Breast epithelium (tissue), 4 donors: ENCODE data around the gene FXYD2. TPM values are rescaled to one million over a fixed set of nuclear protein-coding genes. Genes with fewer than 3 reads are reported as not detected.
A peak's percentile ranks its signal among the peaks of the same experiment; 100 is the strongest.

Experiments used
- DNase-seq, 2 donors: peaks; one replicate each; pipeline ENCODE4 v3.0.0-alpha.2; 2019; ENCODE audit warnings: low spot score in 2 of 2
- H3K27ac ChIP-seq, 2 donors: fragments of 200-600 bp; sonication (generic) in 1 of 2; one replicate each; pipeline ENCODE4 v1.5.1; 2016 to 2019; ENCODE audit warnings: mild to moderate bottlenecking in 1 of 2
- H3K27me3 ChIP-seq, 2 donors: fragments of 200-600 bp; sonication (generic) in 1 of 2; one replicate each; pipeline versions ENCODE4 v1.5.1 to v1.6.0; 2017 to 2019; ENCODE audit warnings: control low read depth in 1 of 2, mild to moderate bottlenecking in 1 of 2
- H3K36me3 ChIP-seq: fragments of 200-600 bp; one replicate; pipeline ENCODE4 v1.5.1; 2019
- H3K4me1 ChIP-seq, 2 donors: fragments of 200-600 bp; sonication (generic); one replicate each; pipeline ENCODE4 v1.5.1; 2016 to 2019; ENCODE audit warnings: control low read depth in 1 of 2
- H3K4me3 ChIP-seq, 3 donors: fragments of 200-600 bp; sonication (generic); 1 replicate in 2 of 3; 2 replicates in 1 of 3; pipeline ENCODE4 v1.5.1; 2016 to 2019; ENCODE audit warnings: mild to moderate bottlenecking in 3 of 3, moderate library complexity in 2 of 3
- H3K9me3 ChIP-seq, 2 donors: fragments of 200-600 bp; sonication (generic) in 1 of 2; one replicate each; pipeline ENCODE4 v1.5.1; 2016 to 2019; ENCODE audit warnings: control low read depth in 1 of 2
- POLR2A ChIP-seq: fragments of 450-650 bp; IDR thresholded peaks from one replicate; pipeline ENCODE4 v1.6.1; 2016; ENCODE audit warnings: antibody characterized with exemption, mild to moderate bottlenecking, moderate library complexity
- POLR2AphosphoS5 ChIP-seq, 3 donors: sonication (generic); formaldehyde crosslinking; IDR thresholded peaks; one replicate each; pipeline ENCODE4 v1.6.1; 2017; ENCODE audit warnings: antibody characterized with exemption in 3 of 3
- intact Hi-C: fragments of 100-400 bp; cut with DNase I; formaldehyde crosslinking; loops from one replicate; pipeline ENCODE4 v1.15.1; 2023; ENCODE audit warnings: low total_unique reads
- total RNA-seq, 3 donors: library from RNA; depleted of rRNA; stranded (reverse); fragments of >200 nt; gene quantifications; one replicate each; pipeline ENCODE4 v1.1.0, GENCODE V29; 2016
- TF ChIP-seq, protein P1 (sequence below), 3 donors: fragments of 450-650 bp; IDR thresholded peaks; one replicate each; pipeline ENCODE4 v1.5.1; 2016 to 2017; ENCODE audit warnings: antibody characterized with exemption in 3 of 3, mild to moderate bottlenecking in 3 of 3, moderate library complexity in 3 of 3

Gene FXYD2
- total RNA-seq, 3 donors from 2014 or later, result 0.66 to 2.0 (median 1.3) TPM

DNA sequence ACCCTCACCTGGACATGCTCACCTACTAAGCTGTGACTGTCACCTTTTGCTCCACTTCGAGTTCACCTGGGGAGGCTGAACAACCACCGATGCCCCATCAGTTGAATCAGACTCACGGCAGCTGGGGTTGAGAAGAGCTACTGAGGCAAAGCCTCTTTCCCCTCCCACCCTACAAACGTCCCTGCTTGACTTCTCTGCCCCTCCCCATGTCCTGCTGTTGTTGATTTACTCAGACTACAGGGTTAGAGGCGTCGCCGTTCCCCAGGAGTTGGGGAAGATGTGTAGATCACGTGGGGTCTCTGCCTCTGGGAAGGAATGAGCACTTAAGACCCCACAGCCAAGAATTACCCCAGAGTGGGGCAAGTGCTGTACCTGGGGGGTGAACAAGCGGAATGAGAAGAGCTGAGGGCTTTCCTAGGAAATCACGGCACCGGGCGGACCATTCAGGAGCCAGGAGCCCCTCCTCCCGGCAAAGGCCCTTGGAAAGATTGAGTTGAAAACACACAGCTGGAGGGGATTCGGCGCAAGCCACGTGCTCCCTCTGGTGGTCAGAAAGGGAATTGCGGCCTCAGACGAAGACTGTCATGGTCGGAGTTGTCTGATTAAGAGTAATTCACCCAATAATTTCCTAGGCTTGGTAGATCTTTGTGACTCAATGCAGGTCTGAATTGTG, 7.0 kb downstream of the FXYD2 start:
- H3K9me3 ChIP-seq, result no peaks in the 10 kb centered on the region
- no peaks in the 10 kb centered on the region for H3K36me3 ChIP-seq
- intact Hi-C loops, result no loop called here
- DNase-seq, result peak; percentile 66 to 83
- no peaks in the 10 kb centered on the region for H3K27me3 ChIP-seq
- no peaks in the 10 kb centered on the region for H3K4me1 ChIP-seq
- H3K27ac ChIP-seq, result no peak overlapping the region
- TF ChIP-seq, protein P1, sequence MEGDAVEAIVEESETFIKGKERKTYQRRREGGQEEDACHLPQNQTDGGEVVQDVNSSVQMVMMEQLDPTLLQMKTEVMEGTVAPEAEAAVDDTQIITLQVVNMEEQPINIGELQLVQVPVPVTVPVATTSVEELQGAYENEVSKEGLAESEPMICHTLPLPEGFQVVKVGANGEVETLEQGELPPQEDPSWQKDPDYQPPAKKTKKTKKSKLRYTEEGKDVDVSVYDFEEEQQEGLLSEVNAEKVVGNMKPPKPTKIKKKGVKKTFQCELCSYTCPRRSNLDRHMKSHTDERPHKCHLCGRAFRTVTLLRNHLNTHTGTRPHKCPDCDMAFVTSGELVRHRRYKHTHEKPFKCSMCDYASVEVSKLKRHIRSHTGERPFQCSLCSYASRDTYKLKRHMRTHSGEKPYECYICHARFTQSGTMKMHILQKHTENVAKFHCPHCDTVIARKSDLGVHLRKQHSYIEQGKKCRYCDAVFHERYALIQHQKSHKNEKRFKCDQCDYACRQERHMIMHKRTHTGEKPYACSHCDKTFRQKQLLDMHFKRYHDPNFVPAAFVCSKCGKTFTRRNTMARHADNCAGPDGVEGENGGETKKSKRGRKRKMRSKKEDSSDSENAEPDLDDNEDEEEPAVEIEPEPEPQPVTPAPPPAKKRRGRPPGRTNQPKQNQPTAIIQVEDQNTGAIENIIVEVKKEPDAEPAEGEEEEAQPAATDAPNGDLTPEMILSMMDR (IDR thresholded peaks at IDR 0.05), result peak; percentile 95 to 98 (median 96)
- no peak for TF ChIP-seq POLR2A
- no peak for TF ChIP-seq POLR2AphosphoS5 (IDR thresholded peaks at IDR 0.05)
- H3K4me3 ChIP-seq, result peak overlapping the region in 1 of 3 donors; percentile 40

DNA sequence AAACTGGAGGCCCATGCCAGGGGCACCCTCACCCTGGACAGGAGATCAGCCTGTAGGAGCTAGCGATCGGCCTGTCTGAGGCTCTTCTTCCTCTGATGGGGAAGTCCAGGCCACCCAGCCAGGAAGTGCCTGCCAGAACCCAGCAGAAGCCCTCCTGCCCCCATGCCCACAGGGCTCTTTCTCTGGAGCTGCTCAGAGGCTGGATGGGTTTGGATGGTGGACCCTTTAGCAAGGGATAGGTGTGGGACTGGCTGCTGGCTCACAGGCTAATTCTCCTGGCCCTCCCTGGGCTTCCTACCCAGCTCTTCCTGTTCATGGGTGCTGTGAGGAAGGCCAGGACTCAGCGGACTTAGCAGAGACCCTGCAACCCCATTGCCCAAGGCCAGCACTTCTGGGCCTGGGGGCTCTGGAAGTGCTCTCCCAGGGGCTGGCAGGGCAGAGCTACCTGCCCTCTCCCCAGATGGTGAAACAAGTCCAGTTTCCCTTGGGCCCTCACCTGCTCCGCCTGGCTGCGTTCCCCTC, 7.6 kb downstream of the FXYD2 start:
- Histone ChIP-seq H3K4me1 (no peaks in the 10 kb centered on the region), H3K9me3 (no peaks in the 10 kb centered on the region), H3K27me3 (no peaks in the 10 kb centered on the region), H3K36me3 (no peaks in the 10 kb centered on the region), H3K27ac (no peak overlapping the region), H3K4me3 (no peak overlapping the region)
- TF ChIP-seq, protein P1 (IDR thresholded peaks at IDR 0.05), result no peak
- TF ChIP-seq POLR2AphosphoS5 (IDR thresholded peaks at IDR 0.05) (no peak), POLR2A (no peak)
- no peak for DNase-seq
- intact Hi-C loops, result no loop called here

DNA sequence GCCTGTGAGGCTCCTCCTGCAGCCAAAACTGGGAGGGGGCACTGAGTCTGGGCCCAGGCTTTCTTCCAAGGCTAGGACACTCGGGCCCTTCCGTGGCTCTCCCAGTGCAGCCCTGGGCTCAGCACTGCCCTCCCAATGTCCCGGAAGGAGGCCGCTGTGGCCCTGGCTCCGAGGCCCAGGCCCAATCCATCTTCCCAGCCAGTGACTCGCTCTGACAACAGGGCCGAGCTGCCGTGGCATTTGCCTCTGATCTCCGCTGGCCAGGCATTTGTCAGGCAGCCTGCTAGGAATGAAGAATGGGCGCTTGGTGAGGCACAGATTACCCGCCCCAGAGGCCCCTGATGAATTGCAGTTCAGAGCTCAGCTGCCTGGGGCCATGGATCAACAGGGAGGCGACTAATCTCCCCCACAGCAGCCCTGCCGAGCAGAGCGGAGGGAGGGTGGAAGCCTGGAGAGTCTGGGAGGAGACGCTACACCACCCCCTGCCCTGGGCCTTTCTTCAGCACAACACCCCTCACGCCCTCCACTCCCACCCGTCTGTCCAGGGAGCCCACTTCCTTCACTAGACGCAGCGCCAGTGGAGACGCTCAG, 8.3 kb downstream of the FXYD2 start:
- Histone ChIP-seq H3K4me3 (no peak overlapping the region), H3K27me3 (no peaks in the 10 kb centered on the region), H3K9me3 (no peaks in the 10 kb centered on the region), H3K27ac (no peak overlapping the region), H3K4me1 (no peaks in the 10 kb centered on the region), H3K36me3 (no peaks in the 10 kb centered on the region)
- TF ChIP-seq, protein P1 (IDR thresholded peaks at IDR 0.05), result no peak
- TF ChIP-seq POLR2AphosphoS5 (IDR thresholded peaks at IDR 0.05) (no peak), POLR2A (no peak)
- DNase-seq, result no peak
- intact Hi-C loops, result no loop called here

DNA sequence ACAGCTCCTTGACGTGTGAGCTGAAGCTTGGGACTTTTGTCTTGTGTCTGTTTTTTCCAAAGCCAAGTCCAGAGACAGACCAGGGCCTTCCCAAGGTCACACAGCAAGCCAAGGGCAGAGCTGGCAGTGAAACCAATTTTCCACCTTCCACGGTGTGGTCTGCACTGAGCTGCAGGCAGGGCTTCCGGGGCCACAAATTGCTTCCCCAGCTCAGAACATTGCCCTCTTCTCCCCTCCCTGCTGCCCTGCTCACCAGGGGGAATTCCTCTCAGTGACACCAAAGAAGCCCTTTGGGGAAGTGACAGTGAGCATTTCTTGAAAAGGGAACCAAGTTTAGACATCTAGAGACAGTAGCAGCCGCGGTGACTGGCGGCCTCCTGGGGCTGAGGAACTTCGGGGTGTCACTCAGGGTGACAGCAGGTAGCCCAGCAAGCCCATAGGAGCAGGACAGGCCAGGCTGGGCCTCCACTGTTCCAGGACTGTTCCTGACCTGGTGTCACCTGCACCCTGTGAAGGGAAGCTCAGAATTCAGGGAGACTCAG, 9.2 kb downstream of the FXYD2 start:
- Histone ChIP-seq H3K4me3 (no peak overlapping the region), H3K27ac (peak overlapping the region in 1 of 2 donors; percentile 10), H3K4me1 (no peaks in the 10 kb centered on the region), H3K9me3 (no peaks in the 10 kb centered on the region), H3K36me3 (no peaks in the 10 kb centered on the region), H3K27me3 (no peaks in the 10 kb centered on the region)
- DNase-seq, result no peak
- TF ChIP-seq, protein P1 (IDR thresholded peaks at IDR 0.05), result no peak
- TF ChIP-seq POLR2A (no peak), POLR2AphosphoS5 (IDR thresholded peaks at IDR 0.05) (no peak)
- intact Hi-C loops, result no loop called here

DNA sequence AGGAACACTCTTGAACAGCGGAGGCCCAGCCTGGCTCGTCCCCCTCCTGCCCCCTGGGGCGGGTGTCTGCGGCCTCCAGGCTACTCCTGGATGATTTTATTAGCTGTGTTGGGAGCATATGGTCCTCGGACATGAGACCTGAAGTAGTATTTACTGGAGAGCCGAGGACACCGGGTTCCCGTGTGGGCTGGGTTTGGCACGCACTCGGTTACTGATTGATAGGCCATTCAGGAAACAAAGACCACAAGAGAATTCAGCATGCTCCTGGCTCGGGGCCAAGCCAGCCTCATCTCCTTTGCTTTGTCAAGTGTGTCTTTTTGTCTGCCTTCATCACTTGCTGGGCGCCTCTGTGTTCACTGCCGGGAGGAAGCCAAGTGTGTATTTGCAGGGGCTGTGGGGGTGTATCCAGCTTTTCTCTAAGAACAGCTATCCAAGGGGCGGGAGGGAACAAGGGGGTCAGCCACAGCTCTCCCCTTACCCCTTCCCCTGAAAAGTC, 9.7 kb downstream of the FXYD2 start:
- intact Hi-C loops, result no loop called here
- peak overlapping the region in 1 of 2 donors; percentile 10 for H3K27ac ChIP-seq
- H3K4me1 ChIP-seq, result no peaks in the 10 kb centered on the region

More for the DNA sequence above, 9.7 kb downstream of the FXYD2 start:
- no peaks in the 10 kb centered on the region for H3K9me3 ChIP-seq
- H3K27me3 ChIP-seq, result no peaks in the 10 kb centered on the region
- TF ChIP-seq POLR2A (no peak), POLR2AphosphoS5 (IDR thresholded peaks at IDR 0.05) (no peak)
- TF ChIP-seq, protein P1 (IDR thresholded peaks at IDR 0.05), result no peak
- peak in 1 of 2 donors; percentile 62 for DNase-seq
- H3K4me3 ChIP-seq, result no peak overlapping the region
- H3K36me3 ChIP-seq, result no peaks in the 10 kb centered on the region
